ENCODE data around the gene BIN1. TPM values are rescaled to one million over a fixed set of nuclear protein-coding genes. Genes with fewer than 3 reads are reported as not detected.

BIN1 gene
- total RNA-seq, 2 donors from 2014 or later: 7.6 to 15.3 TPM

DNA sequence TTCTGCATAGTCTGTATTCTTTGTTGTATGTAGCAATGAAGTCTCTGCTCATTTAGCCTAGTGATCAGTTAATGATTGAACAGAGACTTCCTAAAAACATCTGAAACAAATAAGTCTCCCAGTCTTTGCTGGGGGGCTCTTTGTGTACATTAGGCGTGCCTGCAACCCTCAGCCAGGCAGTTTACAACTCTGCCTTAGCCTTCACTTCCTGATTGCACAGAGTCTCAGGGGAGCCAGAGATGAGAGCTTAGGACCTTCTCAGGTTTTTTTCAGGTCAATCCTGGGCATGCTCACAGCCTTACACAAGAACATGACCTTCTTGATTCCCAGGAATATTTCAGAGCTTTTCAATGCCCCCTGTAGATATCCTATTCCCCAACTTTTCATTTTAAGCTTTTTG lies 44.0 kb upstream of the BIN1 start:
- TF ChIP-seq, protein P1, sequence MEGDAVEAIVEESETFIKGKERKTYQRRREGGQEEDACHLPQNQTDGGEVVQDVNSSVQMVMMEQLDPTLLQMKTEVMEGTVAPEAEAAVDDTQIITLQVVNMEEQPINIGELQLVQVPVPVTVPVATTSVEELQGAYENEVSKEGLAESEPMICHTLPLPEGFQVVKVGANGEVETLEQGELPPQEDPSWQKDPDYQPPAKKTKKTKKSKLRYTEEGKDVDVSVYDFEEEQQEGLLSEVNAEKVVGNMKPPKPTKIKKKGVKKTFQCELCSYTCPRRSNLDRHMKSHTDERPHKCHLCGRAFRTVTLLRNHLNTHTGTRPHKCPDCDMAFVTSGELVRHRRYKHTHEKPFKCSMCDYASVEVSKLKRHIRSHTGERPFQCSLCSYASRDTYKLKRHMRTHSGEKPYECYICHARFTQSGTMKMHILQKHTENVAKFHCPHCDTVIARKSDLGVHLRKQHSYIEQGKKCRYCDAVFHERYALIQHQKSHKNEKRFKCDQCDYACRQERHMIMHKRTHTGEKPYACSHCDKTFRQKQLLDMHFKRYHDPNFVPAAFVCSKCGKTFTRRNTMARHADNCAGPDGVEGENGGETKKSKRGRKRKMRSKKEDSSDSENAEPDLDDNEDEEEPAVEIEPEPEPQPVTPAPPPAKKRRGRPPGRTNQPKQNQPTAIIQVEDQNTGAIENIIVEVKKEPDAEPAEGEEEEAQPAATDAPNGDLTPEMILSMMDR (IDR thresholded peaks at IDR 0.05): no peak
- no peaks in the 10 kb centered on the region for H3K36me3 ChIP-seq
- DNase-seq (ENCODE audit: low spot score): no peak
- no peak overlapping the region for H3K27ac ChIP-seq
- H3K9me3 ChIP-seq: peaks cover 0 to 14% of the 10 kb centered on the region in 2 donors
- H3K4me3 ChIP-seq: no peak overlapping the region
- no peaks in the 10 kb centered on the region for H3K27me3 ChIP-seq
- H3K4me1 ChIP-seq: no peaks in the 10 kb centered on the region

DNA sequence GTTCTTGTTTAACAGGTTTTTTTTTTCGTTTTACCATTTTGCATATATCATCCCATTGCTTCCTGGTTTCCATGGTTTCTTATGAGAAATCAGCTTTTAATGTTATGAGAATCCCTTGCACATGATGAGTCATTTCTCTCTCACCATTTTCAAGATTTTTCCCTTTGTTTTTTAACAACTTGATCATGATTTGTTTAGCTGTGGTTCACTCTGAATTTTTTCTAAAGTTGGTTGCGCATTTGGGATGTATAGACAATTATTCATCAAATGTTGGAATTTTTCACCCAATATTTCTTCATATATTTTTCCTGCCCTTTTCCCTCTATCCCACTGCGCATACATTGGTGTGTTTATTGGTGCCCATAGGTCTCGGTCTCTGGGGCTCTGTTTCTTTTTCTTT lies 42.4 kb upstream of the BIN1 start:
- no peak for DNase-seq (ENCODE audit: low spot score)
- Histone ChIP-seq H3K9me3 (peaks cover 0 to 14% of the 10 kb centered on the region in 2 donors), H3K27me3 (no peaks in the 10 kb centered on the region), H3K4me1 (peaks cover 0 to 14% of the 10 kb centered on the region in 2 donors), H3K36me3 (no peaks in the 10 kb centered on the region), H3K27ac (no peak overlapping the region), H3K4me3 (no peak overlapping the region)
- TF ChIP-seq, protein P1 (IDR thresholded peaks at IDR 0.05): no peak

DNA sequence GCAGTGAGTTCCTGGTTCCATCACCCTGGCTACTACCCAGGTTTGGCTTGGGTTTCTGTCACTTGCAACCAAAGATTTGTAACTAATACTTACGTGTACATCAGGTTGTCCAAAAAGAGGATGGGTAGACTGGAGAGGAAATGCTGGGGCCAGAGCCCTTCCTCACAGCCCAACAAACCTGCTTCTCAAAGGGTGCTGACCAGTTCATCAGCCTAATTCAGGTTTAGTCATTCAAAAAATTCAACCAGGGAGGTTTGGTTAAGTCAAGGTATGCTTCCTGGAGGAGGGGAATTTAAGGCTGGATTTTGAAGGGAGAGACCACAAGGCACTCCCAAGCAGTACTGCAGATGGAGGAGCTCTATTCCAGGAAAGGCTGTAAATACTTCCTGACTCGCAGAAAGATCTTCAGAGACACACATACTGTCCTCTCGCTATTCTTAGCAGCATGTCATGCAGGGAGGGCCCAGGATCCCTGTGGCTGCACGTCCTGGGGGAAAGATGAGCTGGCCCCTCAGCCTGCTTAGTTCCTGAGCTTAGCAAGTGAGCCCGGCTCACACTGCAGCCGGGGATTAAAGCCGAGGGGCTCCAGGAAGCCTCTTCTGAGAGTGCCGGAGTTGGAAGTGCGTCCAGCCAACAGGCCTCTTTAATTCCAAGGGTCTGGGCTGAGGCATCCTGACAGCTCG lies 40.0 kb upstream of the BIN1 start:
- H3K27ac ChIP-seq: no peak overlapping the region
- peaks cover 0 to 14% of the 10 kb centered on the region in 2 donors for H3K9me3 ChIP-seq
- no peaks in the 10 kb centered on the region for H3K36me3 ChIP-seq
- no peak overlapping the region for H3K4me3 ChIP-seq
- TF ChIP-seq, protein P1 (IDR thresholded peaks at IDR 0.05): no peak
- H3K27me3 ChIP-seq: no peaks in the 10 kb centered on the region
- DNase-seq (ENCODE audit: low spot score): no peak
- H3K4me1 ChIP-seq: peaks cover 0 to 20% of the 10 kb centered on the region in 2 donors

DNA sequence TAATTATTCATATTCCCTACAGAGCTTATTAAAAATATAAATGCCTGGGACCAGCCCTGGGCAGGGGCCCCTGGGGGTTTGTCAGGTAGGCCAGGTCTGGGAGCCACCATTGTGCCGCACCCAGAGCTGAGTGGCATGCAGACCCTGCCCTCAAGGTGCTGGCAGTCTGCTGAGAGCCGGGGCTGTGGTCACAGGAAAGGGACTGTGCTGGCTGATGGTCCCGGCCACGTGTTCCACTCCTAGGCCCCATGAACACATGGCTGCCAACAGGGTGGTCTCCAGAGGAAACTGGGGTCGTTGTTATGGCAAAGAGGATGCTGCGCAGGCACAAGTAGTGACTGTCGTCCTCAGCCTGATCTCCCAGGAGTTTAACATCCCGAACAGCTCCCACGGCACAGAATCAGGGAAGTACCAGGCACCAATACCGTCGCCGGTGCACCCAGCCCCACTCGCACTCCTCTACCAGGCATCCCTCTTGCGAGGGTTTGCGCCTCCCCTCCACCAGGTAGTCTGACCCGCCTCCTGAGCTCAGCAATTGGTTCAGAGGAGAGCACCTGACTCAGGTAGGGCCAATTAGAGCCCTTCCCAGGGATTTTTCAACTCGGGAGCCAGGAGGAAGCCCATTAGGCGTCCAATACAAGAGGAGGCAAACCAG lies 39.2 kb upstream of the BIN1 start:
- no peaks in the 10 kb centered on the region for H3K27me3 ChIP-seq
- no peak overlapping the region for H3K27ac ChIP-seq
- TF ChIP-seq, protein P1 (IDR thresholded peaks at IDR 0.05): no peak
- H3K9me3 ChIP-seq: peaks cover 0 to 12% of the 10 kb centered on the region in 2 donors
- no peaks in the 10 kb centered on the region for H3K36me3 ChIP-seq
- peaks cover 0 to 20% of the 10 kb centered on the region in 2 donors for H3K4me1 ChIP-seq
- H3K4me3 ChIP-seq: no peak overlapping the region
- no peak for DNase-seq (ENCODE audit: low spot score)

DNA sequence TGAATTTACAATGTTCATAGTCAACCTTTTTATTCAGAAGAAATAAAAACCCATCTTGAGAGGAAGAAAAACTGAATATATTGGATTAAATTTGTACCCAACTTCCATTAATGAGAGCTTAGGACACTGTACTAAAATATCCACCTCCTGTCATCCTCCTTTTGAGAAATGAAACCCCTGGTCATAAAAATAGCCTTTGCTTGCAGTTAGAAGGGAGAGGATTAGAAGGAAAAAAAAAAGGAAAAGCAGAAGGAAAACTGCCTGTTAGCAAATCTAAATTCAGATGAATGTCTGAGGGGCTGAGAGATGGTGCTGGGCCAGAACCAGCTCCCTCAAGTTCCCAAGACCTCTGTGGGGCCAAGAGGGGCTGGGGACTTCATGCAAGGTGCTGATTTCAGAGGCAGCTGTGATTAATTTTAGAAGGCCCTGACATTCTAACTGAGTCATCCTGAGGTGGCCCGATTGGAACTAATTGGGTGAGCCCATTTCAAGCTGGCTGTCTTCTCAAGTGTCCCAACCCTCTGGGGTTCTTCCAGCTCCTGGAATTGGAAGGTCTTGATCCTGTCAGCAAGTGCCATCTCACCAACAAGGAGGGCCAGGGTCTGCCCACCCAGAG lies 38.4 kb upstream of the BIN1 start:
- TF ChIP-seq, protein P1 (IDR thresholded peaks at IDR 0.05): no peak
- peak; percentile 54 for DNase-seq (ENCODE audit: low spot score)
- Histone ChIP-seq H3K36me3 (no peaks in the 10 kb centered on the region), H3K4me3 (no peak overlapping the region), H3K27ac (no peak overlapping the region), H3K27me3 (no peaks in the 10 kb centered on the region), H3K9me3 (peaks cover 0 to 4% of the 10 kb centered on the region in 2 donors), H3K4me1 (peaks cover 0 to 20% of the 10 kb centered on the region in 2 donors)
